Gastrocnemius medialis (tissue), 4 donors: Measurements from ENCODE around the gene COMMD9. TPM values are rescaled to one million over a fixed set of nuclear protein-coding genes. Genes with fewer than 3 reads are reported as not detected.

Experiments
- ATAC-seq, 2 donors: fragments of 150-250 bp; one replicate each; pipeline ENCODE4 v1.9.1; 2016
- DNase-seq, 2 donors: peaks; one replicate each; pipeline ENCODE4 v3.0.0-alpha.2; 2019
- H3K27ac ChIP-seq, 4 donors: fragments of 200-600 bp; sonication (generic); 1 replicate in 1 of 4; 2 replicates in 3 of 4; pipeline ENCODE4 v1.5.1; 2016 to 2018; ENCODE audit warnings: mild to moderate bottlenecking in 2 of 4, moderate library complexity in 1 of 4
- H3K27me3 ChIP-seq, 3 donors: fragments of 200-600 bp; sonication (generic) in 2 of 3; 1 replicate in 1 of 3; 2 replicates in 2 of 3; pipeline versions ENCODE4 v1.5.1 to v1.6.0; 2016 to 2019; ENCODE audit warnings: mild to moderate bottlenecking in 1 of 3, moderate library complexity in 1 of 3
- H3K36me3 ChIP-seq, 2 donors: fragments of 200-600 bp; sonication (generic) in 1 of 2; one replicate each; pipeline ENCODE4 v1.5.1; 2017 to 2018
- H3K4me1 ChIP-seq, 2 donors: fragments of 200-600 bp; sonication (generic) in 1 of 2; one replicate each; pipeline ENCODE4 v1.5.1; 2016 to 2017; ENCODE audit warnings: mild to moderate bottlenecking in 2 of 2
- H3K4me3 ChIP-seq, 4 donors: fragments of 200-600 bp; sonication (generic) in 3 of 4; 1 replicate in 1 of 4; 2 replicates in 3 of 4; pipeline ENCODE4 v1.5.1; 2016 to 2019; ENCODE audit warnings: mild to moderate bottlenecking in 2 of 4
- H3K9me3 ChIP-seq, 3 donors: fragments of 200-600 bp; sonication (generic) in 2 of 3; 1 replicate in 1 of 3; 2 replicates in 2 of 3; pipeline ENCODE4 v1.5.1; 2016 to 2019
- CTCF ChIP-seq, 5 experiments: fragments of 450-650 bp in 3 of 5; fragments of 200-600 bp in 2 of 5; sonication (generic) in 2 of 5; IDR thresholded peaks in 4 of 5; conservative IDR thresholded peaks in 1 of 5; 1 replicate in 4 of 5; 2 replicates in 1 of 5; pipeline ENCODE4 v1.5.1; 2016 to 2019; ENCODE audit warnings: antibody characterized with exemption in 5 of 5, mild to moderate bottlenecking in 3 of 5, moderate library complexity in 3 of 5
- POLR2A ChIP-seq, 2 donors: fragments of 450-650 bp; IDR thresholded peaks; one replicate each; pipeline ENCODE4 v1.6.1; 2017; ENCODE audit warnings: antibody characterized with exemption in 2 of 2, mild to moderate bottlenecking in 2 of 2, moderate library complexity in 2 of 2
- in situ Hi-C, 4 donors: fragments of 200-750 bp; cut with MboI; loops; one replicate each; pipeline versions ENCODE4 v1.15.0 to v1.8.0; 2017; ENCODE audit warnings: low sequenced_read_pairs in 4 of 4
- intact Hi-C: fragments of 100-400 bp; cut with DNase I; formaldehyde crosslinking; loops from one replicate; pipeline ENCODE4 v1.15.1; 2023; ENCODE audit warnings: low total_unique reads
- total RNA-seq, 4 donors: library from RNA; depleted of rRNA; stranded (reverse); fragments of >200 nt; gene quantifications; one replicate each; pipeline versions ENCODE4 v1.1.0 to v1.2.3, GENCODE V29; 2016

Gene COMMD9
- total RNA-seq, 4 donors from 2014 or later, result 51.8 to 68.6 (median 57.7) TPM

- TF ChIP-seq POLR2A (IDR thresholded peaks at IDR 0.05) (no peak), CTCF (IDR thresholded peaks at IDR 0.05 in 4 of 5, conservative IDR thresholded peaks at IDR 0.05 in 1 of 5) (no peak)
- Histone ChIP-seq H3K9me3 (no peaks in the 10 kb centered on the region), H3K4me1 (no peaks in the 10 kb centered on the region), H3K4me3 (no peak overlapping the region), H3K27me3 (no peaks in the 10 kb centered on the region), H3K27ac (no peak overlapping the region), H3K36me3 (no peaks in the 10 kb centered on the region)
- in situ Hi-C loops (no loop called here), intact Hi-C loops (no loop called here)
- ATAC-seq (no peak), DNase-seq (no peak)
Measured at GRCh38 chr11:36316049-36316448, 26.8 kb upstream of the COMMD9 start.

- intact Hi-C loops (no loop called here), in situ Hi-C loops (no loop called here)
- Histone ChIP-seq H3K27ac (no peak overlapping the region), H3K4me1 (no peaks in the 10 kb centered on the region), H3K36me3 (no peaks in the 10 kb centered on the region), H3K4me3 (no peak overlapping the region), H3K27me3 (no peaks in the 10 kb centered on the region), H3K9me3 (no peaks in the 10 kb centered on the region)
- no peak for DNase-seq
- ATAC-seq, result no peak
- TF ChIP-seq POLR2A (IDR thresholded peaks at IDR 0.05), result no peak
- TF ChIP-seq CTCF (IDR thresholded peaks at IDR 0.05 in 4 of 5, conservative IDR thresholded peaks at IDR 0.05 in 1 of 5), result no peak
Measured at GRCh38 chr11:36314434-36314767, 25.2 kb upstream of the COMMD9 start.

GRCh38 chr11:36313750-36314433 is 24.7 kb upstream of the COMMD9 start:
- H3K4me3 ChIP-seq, result no peak overlapping the region
- no peaks in the 10 kb centered on the region for H3K27me3 ChIP-seq
- in situ Hi-C loops (no loop called here), intact Hi-C loops (no loop called here)
- no peaks in the 10 kb centered on the region for H3K9me3 ChIP-seq
- no peak for TF ChIP-seq CTCF (IDR thresholded peaks at IDR 0.05 in 4 of 5, conservative IDR thresholded peaks at IDR 0.05 in 1 of 5)
- TF ChIP-seq POLR2A (IDR thresholded peaks at IDR 0.05), result no peak
- no peak overlapping the region for H3K27ac ChIP-seq
- H3K36me3 ChIP-seq, result no peaks in the 10 kb centered on the region
- ATAC-seq, result no peak
- no peaks in the 10 kb centered on the region for H3K4me1 ChIP-seq
- DNase-seq, result no peak

GRCh38 chr11:36312611-36313472 is 23.6 kb upstream of the COMMD9 start:
- DNase-seq (no peak), ATAC-seq (no peak)
- Histone ChIP-seq H3K4me3 (no peak overlapping the region), H3K27ac (no peak overlapping the region), H3K27me3 (no peaks in the 10 kb centered on the region), H3K36me3 (no peaks in the 10 kb centered on the region), H3K4me1 (no peaks in the 10 kb centered on the region), H3K9me3 (no peaks in the 10 kb centered on the region)
- intact Hi-C loops, result no loop called here
- in situ Hi-C loops, result no loop called here
- TF ChIP-seq POLR2A (IDR thresholded peaks at IDR 0.05) (no peak), CTCF (IDR thresholded peaks at IDR 0.05 in 4 of 5, conservative IDR thresholded peaks at IDR 0.05 in 1 of 5) (no peak)
